GM19452 (cell line): ENCODE data around the gene RAET1L.
"Not testable (repeated sequence)": the region's sequence is repeated elsewhere in the genome, so short reads cannot be mapped to it uniquely, and the experiment has no call there.

Source experiments
- ATAC-seq: cut with Tn5 transposase; IDR thresholded peaks from one replicate; pipeline ENCODE4 v1.9.1; 2021; ENCODE audit not compliant: unreplicated experiment

Gene RAET1L

DNA sequence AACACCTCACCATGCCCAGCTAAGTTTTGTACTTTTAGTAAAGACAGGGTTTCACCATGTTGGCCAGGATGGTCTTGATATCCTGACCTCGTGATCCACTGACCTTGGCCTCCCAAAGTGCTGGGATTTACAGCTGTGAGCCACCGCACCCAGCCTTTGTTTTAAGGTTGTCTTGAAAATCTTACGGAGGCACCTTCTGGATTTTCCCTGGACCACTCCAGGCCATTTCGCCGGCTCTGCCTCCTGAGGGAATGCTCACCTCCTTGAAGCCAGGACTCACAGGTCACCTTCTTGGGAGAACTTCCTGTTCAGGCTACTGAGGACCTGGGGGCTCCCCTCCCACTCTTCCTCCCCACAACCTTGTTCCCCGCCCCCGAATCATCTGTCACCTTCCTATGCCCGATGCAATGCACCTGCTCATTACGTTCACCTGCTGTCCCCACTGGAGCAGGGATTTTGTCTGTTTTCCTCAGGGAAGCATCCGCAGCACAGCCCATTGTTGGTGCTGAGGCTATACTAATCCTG lies 19.4 kb upstream of the RAET1L start:
- ATAC-seq: no peak

DNA sequence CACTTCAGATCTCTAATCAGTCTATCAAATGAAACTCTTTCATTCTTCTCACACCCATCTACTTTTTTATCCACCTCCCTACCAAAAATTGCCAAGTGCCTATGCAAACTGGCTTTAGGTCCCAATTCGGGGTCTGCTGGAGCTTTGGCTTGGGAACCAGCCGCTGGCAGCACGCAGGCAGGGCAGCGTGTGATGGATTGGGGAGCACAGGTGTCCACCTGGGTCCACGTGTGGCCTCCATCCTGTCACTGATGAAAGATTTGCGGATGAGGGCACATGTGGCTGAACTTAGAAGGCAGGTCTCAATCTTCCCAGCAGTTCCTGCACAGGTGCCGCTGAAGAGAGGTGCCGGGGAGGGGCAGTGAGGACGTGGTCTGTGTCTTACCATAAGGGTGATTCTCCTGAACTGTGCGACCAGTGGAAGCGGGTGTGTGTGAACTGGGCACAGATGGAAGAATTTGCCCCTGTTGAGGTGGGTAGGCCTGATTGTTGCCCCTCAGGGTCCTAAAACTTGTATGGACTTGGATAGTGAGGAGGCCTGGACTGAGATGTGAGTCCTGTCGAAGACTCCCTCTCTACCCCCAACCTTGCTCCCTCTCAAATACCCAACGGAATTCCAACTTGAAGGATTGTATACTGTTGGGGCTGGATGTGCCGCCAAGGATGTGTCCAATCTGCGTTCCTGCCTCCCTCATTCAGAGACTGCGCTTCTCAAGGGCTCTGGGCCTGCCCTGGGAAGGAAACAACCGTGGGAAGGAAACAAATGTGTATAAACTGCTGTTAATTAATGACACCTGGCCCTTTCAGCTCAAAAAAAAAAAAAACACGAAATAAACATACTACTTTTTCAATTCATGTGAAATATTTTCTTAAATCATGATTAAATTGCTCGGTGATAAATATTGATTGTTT lies 18.4 kb upstream of the RAET1L start:
- no peak for ATAC-seq

DNA sequence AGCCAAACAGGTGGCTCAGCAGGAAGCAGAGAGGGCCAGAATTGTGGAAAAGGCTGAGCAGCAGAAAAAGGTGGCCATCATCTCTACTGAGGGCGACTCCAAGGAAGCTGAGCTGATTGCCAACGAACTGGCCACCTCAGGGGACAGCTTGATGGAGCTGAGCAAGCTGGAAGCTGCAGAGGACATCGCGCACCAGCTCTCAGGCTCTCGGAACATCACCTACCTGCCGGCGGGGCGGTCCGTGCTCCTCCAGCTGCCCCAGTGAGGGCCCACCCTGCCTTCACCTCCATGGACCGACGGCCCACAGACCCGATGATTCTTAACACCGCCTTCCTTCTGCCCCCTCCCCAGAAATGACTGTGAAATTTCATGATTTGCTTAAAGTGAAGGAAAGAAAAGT lies 17.8 kb upstream of the RAET1L start:
- no peak for ATAC-seq

DNA sequence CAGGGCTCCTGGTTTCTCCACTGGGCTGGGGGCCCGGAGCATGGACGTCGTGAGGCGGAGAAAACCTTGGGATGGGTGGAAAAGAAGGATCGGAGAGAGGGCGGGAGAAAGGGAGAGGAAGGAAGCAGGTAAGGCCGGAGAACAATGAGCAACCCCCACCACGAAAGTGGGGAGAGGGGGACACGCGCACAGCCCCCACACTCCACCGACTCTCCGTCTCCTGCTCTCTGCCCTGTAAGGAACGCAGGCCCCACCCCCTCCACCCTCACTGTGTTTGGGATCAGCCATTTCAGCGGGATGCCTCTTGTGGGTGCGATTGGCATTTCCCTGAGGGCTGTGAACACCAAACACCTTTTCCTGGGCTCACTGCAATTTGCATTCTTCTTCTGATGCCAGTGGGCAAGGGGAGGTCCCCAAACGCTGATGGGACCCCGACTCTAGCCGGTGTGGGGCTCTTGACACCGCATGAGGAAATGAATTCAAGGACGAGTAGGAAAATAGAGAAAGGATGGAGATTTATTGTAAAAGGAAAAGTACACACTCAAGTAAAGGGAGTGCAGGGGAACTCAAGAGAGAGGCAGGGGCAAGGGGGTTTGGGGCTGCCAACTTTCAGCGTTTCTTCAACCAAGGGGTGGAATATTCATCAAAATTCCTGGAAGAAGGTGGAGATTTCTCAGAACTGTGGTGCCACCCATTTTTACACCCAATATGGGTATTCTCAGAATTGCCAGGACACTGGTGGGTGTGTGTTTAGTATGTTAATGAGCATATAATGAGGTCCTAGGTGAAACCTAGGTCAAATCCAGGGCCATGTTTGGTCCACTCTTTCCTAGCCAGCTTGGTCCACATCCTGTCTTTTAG lies 13.1 kb upstream of the RAET1L start:
- ATAC-seq: no peak

DNA sequence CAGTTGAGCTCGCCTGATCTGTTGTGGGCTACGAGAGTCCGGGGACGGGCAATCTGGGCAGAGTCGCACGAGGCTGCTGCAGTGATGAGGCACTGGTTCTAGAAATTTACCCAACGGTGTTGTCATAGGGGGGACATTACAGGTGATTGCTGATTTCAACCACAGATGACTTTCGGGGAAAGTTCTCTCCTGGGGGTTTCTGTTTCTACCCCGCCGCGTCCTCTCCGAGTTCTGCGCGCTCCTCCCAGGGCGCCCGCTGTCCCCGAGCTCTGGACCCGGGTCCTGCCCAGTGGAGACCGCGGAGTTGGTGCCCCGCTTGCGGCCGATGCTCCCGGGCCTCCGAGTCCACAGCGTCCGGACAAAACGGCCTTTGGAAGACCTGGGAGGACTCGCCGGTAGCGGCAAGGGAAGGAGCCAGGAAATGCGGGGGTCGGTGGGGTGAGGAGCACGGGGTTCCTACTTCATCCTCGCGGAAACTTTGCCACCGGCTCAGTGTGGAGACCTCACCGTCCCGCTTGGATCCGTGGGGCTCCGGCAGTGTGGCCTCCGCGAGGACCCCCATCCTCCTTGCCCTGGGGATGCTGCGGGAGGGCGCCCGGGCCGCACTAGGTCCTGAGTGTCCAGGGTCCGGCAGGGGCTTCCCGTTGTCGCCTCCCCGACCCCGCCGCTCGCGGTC lies 12.3 kb upstream of the RAET1L start:
- ATAC-seq: no peak

DNA sequence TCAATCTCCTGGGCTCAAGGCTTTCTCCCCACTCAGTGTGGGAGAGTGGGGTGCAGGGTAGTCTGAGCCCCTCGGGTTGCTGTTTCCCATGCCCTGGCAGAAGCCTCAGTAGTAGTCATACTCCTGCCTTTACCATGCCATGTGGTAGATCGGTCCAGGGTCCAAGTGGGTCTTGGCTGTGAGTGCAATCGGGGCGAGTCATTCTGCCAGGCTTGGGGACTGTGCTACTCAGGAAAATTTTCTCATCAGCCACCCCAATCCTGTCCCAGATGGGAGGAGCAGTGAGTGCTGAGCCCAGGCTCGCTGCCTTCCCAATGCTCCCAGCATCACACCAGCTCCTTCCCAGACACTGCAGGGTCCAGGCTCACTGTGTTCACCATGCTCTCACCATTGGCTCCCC lies 10.7 kb upstream of the RAET1L start:
- ATAC-seq: no peak

DNA sequence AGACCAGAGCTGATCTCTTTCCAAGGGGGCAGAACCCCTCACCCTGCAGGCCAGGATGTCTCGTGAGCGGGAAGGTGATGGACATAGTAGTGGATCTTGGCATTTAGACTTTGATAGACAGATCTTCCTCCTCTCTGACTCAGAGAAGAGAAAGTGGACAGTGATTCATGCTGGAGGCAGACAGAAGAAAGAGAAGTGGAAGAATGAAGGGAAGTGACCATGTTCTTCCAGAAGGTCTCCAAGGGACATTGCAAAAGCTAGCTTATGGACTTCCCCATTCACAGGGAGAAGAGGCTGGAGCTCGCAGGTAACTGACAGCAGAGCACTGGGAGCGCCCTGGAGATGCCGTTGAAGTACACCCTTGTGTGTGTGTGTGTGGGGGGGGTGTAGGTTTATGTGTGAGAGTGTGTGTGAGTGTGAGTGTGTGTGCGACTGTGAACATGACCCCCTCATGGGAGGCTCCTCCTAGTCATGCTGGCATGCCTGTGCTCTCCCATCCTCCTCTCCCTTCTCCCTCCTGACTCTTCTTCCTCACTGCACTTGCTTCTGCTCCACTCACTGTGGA lies 8.0 kb upstream of the RAET1L start:
- no peak for ATAC-seq

DNA sequence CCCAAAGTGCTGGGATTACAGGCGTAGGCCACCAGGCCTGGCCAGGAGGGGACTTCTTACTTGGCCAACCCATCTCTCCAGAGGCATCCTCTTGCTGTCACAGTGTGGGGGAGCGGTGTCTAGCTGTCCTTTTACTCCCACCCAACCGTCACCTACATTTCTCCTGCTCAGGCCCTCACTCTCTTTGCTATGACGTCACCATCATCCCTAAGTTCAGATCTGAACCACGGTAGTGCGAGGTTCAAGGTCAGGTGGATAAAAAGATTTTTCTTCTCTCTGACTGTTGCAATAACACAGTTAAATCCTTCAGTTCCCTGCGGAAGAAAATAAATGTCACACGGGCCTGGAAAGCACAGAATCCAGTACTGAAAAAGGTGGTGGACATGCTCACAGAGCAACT lies 7.3 kb upstream of the RAET1L start:
- ATAC-seq: no peak

DNA sequence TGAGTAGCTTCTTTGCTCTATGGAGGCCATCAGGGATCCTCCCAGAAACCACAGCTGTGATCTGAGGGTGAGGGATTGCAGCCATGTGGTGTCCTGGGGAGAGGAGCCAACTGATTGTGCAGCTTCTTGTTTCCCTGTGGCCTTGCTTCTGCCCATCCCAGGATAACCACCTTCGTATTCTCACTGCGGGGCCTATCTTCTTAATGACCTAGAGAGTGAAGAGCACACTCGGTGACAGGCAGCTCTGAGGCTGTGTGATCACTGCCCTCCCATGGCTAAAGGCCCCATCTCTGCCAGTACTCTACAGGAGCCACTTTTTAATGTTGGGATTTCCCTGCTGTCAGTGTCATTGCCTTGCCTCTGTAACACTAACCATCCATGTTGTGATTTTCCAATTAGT lies 5.3 kb upstream of the RAET1L start:
- no peak for ATAC-seq

DNA sequence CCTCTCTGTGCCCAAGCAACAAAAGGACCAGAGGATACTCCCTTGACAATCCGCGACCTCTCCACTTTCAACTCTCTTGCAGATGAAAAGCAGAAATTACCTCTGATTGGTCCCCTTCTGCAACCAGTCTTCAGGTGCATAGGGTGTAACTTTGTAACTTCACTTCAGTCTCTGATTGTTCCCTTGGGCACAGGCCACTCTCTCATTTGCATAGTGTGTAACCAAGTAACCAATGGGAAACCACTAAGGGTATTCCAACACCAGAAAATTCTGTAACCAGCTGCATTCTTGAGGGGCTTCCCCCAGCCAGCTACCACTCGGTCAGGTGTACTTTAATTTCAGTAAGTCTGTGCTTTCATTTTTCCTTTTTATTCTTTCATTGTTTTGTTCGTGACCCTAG lies 4.4 kb upstream of the RAET1L start:
- ATAC-seq: no peak

DNA sequence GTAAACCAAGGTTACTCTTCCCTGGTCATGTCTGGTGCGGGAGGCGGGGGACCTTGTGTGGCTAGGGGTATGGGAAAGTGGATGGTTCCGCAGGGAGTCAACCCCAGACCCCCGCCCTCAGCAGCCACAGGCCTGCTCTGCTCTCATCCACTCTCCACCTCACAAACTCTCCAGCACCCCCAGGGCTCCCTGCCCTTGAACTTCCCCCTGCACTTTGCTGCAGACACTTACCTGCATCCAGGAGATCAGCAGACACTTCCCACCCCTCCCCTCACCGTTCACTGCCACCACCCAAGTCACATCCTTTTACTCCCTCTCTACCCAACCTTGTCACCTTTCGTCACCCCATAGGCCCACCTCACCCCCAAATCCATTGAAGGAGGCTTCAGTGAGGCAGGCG lies 3.9 kb upstream of the RAET1L start:
- no peak for ATAC-seq

DNA sequence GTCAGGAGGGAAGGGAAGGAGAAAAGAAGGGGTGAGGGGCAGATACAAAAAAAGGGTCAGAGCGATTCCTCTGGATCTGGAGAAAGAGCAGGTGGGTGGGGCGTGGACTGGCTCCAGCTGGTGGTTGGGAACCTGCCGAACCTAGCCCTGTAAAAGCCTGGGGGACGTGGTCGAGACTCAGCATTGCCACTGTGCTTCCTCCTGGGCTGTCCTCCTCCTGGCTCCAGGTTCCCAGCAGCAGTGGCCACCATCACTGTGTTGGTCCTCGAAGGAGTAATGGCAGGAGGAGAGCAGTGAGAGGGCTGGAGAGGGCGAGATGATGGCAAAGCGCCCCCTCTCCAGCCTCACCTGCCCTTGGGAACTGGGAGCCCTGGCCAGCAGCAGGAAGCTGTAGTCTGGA lies 3.5 kb upstream of the RAET1L start:
- ATAC-seq: no peak

DNA sequence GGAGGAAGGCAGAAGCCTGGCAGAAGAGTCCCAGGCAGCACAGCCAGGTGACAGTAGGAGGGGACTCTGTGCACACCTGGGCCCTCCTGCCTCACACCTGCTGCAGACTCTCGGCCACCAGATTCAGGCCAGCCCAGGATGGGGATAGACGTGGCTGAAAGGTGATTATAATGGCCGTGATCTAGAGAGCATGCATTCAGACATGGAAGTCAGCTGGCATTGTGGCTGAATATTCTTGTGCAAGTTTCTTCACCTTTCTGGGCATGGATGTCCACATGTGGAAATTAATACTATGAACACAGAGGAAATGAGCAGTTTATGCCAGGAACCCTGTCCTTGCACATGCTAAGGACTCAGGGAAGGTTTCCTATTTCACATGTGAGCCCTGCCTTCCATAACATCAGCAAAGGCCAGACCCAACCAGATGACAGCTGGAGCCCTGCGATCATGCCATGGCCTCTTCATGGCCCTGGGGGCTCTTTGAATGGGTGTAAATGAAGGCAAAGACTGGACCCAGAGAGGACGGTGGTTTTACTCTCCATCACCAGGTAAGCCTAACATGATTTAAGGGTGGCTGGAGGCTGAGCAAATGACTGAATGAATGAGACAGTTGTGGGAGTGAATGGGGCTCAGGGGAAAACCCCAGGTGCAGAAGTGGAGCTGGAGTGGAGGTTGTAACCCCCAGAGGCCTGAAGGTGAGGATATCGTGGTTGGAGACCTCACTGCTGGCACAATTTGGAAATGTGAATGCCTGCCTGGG lies 2.7 kb upstream of the RAET1L start:
- no peak for ATAC-seq

DNA sequence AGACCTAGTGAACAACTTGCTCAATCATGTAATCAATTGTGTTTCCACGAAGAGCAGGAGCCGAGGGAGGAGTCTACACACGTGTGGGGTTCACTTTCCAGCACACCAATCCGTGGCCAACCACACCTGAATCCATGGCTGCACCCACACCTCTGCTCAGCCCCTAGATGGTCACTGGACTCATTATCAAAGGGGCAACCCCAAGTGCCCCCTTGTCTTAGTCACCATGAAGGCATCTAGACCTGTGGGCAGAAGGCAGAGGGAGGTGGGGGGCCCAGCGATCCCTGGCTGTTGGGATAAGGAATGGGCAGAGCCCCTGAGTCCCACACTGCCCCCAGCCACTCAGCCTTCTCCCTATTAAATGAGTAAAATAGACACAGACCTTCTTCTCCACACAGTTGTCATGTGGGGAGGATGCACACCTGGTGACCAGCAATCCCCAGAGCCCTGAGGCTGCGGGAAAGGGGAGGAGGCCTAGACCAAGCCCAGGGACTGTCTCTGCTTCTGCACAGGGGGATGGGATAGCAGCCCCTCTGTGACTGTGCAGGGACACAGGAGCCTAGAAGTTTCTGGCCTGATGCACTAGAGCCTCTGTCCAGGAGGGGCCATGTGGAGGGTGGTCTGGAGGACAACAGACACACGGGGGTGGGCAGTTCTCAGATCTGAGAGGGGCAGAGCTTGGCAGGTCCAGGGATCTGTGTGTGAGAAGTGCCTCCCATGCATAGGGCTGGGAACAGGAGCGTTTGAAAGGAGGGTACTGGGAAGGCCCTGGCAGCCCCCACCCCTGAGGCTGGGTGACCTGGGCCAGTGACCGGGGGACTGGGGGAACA lies 1.9 kb upstream of the RAET1L start:
- ATAC-seq: no peak

DNA sequence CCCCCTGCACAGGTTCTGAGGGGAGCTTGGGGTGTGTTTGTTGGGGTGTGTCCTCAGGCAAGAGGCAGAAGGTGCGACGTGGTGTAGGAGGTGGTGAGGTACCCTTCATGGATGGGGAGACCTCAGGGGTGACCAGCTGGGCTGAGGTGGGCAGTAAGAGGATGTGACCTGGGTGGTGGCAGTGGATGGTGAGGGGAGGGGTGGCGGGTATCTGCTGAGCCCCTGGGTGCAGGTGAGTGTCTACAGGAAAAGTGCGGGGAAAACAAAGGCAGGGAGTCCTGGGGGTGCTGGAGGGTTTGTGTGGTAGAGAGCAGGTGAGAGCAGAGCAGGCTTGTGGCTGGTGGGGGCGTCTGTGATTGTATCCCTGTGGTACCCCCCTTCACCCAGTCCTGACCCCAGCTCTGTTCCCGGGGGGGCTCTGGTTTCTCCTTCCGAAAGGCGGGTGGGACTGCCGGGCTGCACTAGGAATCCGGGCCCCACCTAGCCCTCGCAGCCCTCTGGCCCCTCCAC lies 631 bp downstream of the RAET1L start:
- ATAC-seq: no peak

DNA sequence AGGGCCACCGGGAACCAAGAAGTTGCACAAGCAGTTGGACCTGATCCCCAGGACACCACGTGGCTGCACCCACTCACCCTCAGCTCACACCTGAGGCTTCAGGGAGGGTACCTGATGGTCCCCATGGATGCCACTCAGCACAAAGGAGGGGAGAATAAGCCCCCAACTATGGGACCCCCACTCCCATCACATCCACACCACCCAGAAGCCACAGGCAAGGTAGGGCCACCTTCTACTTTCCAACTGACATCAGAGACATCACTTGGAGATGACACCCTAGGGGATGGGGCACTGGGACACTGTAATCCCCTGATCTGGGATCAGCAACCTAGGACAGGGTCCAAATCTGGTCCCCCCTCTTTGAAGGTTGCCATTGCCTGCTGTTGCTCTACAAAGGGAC lies 1.3 kb downstream of the RAET1L start:
- ATAC-seq: not testable (repeated sequence)

DNA sequence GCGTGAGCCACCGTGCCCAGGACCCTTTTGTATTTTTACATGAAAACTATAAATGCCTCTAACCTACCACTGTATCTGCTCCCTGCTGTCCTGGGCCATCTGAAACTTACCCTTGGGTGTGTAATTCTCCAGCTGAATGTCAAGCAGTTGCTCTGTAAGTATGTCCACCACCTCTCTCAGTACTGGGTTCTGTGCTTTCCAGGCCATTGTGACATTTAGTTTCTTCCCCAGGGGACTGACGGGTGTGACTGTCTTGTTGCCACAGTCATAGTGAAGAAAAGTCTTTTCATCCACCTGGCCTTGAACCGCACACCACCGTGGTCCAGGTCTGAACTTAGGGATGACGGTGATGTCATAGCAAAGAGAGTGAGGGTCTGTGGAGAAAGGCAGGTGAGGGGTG lies 3.5 kb downstream of the RAET1L start:
- ATAC-seq: not testable (repeated sequence)

DNA sequence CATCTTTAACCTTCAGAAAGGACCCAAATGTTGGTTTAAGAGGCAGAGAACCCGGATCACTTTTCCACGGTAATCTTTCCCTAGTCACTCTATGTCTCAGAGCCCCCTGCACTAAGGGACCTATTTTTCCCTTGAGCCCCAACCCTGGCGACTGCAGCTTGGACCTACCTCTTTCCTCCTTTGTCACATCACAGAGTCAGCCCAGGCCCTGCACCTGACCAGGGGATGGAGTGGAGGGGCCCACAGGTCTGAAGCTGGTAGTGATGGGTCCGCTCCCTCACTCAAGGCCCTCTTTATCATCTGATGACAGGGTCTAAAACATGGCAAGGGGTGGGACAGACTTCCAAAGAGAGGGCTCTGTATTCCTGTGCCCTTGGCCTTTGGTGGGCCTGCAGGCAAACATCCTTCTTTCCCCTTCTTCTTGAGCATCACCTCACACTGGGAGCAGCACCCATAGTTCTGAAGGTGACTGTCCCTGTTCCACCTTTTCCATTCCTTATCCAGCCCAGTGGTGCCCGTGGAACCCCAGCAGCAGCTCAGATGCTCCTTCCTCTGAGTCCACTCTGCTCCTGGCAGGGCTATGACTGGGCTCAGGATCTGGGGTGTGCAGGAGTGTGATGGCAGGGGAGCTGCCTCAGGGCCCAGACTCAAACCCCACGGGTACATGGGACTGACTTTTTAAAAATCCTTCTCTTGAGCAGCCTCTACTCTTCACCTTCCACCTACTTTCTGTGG lies 6.3 kb downstream of the RAET1L start:
- ATAC-seq: no peak

DNA sequence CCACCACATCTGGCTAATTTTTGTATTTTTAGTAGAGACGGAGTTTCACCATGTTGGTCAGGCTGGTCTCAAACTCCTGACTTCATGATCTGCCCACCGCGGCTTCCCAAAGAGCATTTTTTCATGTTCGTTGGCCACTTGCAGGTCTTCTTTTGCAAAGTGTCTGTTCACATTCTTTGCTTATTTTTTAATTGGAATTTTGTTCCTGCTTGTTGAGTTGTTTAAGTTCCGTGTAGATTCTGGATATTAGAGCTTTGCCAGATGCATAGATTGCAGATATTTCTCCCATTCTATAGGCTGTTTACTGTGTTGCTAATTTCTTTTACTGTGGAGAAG lies 8.2 kb downstream of the RAET1L start:
- ATAC-seq: not testable (repeated sequence)
